ENCODE results near the gene GAPT.
A peak's percentile ranks its signal among the peaks of the same experiment; 100 is the strongest.

Gene GAPT

GRCh38 chr5:58491216-58491892 is at the start of gene GAPT:
TSS of gene GAPT (plus strand) at chr5:58491435. CDS start at chr5:58494537, 3,102 bp downstream.
- no peak for DNase-seq

GRCh38 chr5:58444805-58445204 is 46.4 kb upstream of the GAPT start:
- DNase-seq = no peak

- DNase-seq = no peak
Observed at GRCh38 chr5:58446024-58446423, 45.2 kb upstream of the GAPT start.

DNA sequence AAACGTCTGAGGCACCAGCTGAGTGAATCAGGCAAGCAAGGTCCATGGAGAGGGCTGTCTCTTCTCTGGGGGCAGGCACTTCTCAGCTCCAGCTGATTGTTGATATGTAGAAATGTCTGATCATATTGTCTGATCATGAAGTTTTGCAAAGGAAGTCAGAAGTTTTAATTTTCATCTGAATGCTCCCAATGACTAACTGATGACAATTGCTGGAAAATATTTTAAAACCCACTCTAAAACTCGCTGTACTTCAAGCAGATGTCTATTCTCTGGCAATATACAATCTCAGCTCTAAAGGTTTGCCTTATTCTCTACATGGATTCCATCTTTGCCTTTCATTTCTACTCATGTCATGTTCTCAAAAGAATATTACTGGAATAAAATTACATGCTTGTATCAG is 44.0 kb upstream of the GAPT start:
- DNase-seq = no peak

DNA sequence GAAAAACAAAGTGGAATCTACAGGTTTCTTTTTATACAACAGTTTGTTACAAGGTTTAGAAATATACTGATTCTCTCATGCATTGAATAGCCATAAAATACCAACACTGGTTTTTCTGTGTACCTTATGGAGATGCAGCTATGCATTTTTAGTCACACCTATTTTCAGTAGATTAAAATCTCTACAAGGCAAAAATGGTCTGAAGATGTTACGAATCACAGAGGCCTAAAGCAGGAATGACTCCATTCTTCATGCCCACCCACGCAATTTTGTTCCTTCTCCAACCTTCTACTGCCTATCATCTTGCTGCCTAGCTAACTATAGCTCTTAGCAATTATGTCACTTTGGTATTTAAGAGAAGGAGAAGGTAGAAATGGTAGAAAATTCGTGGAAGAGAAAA is 41.2 kb upstream of the GAPT start:
- DNase-seq = no peak

GRCh38 chr5:58450811-58451629 is 40.2 kb upstream of the GAPT start:
- DNase-seq = no peak

GRCh38 chr5:58451732-58452565 is 39.3 kb upstream of the GAPT start:
- no peak for DNase-seq

DNA sequence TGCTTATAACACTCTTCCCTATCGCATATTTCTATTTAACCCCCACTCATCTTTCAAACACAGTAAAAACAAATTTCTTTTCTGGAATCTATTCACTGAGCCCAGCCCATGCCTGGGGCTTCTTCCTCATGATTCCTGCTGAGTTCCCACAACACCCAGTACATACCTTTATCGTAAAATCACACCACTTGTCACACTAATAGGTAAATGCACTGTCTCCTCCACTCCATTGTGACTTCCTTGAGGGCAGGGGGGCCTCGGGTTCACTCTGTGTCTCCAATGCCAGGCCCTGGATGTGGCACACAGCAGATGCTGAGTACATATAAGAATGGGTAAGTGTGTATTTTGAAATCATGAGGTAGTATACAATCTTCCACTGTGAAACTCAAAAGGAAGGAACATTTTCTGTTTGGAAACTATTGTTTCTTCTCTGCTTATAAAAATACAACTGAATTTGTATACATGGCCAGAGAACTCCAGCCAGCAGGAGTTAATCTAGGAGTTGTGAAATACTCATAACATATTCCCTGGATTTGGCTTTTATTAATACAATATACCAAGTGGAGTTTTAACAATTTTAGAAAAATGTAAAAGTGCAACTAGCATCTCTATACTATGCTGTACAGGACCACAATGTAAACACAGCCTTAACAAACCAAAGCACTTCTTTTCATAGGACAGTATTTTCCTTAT is 38.5 kb upstream of the GAPT start:
- DNase-seq = no peak

DNA sequence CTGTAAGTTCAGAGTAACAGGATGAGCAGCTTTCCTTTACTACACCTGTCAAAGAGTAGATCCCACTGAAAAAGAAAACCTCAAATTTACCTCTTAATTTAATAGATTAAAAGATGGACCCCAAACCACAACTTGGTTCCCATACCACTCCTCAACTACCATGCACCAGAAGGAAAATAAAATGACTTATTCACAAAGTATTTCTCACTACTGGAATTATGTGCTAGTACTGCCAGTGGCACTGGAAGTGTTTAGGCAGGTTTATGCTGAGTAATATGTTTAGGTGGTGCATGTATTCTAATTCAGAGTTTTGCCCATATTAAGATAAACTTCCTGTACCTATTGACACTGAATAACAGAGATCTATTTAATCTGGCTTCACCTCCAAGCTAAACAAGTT is 37.9 kb upstream of the GAPT start:
- DNase-seq = no peak

DNA sequence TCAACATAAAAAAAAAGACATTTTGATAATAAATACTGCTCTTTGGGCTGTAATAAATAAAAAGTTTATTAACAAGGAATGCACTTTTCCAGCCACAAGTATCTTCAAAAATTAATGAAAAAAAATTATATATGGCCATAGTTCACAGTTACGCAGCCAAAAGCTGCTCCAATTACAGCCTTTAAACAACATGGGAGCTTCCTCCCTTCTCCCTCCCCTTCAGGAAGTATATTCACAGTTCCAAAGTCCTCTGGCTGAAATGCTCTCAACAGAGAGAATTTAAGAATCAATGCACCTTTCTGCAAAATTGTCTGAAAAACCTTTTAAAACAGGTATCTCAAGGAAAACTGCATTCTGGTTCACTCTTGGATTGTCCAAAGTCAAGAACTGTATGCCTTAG is 37.2 kb upstream of the GAPT start:
- DNase-seq = no peak

DNA sequence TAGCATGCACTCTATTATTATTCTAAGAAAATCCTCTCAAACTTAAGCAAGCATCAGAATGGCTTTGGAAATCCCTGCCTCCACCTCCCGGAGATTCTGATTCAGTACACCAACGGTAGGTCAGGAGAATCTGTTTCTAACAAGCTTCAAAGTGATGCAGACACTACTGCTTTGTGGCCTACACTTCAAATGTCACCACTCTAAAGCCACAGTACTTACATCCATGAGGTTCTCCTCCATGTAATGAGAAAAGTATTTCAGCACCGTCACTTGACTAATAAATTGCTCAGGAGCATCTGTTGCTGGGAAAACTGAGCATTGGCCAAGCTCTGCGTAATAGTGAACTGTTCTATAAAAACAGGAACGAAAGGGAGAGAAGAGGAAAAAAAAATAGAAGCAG is 36.2 kb upstream of the GAPT start:
- no peak for DNase-seq

DNA sequence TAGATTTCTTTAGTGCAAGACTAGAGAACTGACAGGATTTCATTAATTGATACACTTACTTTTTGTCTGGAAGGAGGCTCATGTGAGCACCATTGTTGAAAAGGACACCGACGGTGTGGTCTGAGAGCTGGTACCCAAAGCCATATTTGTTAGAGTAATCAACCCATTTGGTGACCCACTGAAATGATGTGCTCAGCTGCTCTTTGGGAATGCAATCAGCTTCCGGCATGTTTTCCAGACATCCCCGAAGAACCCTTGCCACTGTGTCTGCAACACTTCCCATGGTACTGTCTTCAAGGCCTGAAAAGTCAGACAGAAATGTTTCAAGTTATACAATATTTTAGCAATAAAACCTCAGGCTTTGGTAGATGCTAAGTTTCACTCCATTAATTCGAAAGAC is 35.8 kb upstream of the GAPT start:
- no peak for DNase-seq

GRCh38 chr5:58456026-58456425 is 35.2 kb upstream of the GAPT start:
- no peak for DNase-seq

GRCh38 chr5:58456486-58456885 is 34.7 kb upstream of the GAPT start:
- DNase-seq = no peak

- DNase-seq = no peak
Observed at GRCh38 chr5:58457050-58457449, 34.2 kb upstream of the GAPT start.

GRCh38 chr5:58458141-58458742 is 33.0 kb upstream of the GAPT start:
- no peak for DNase-seq

DNA sequence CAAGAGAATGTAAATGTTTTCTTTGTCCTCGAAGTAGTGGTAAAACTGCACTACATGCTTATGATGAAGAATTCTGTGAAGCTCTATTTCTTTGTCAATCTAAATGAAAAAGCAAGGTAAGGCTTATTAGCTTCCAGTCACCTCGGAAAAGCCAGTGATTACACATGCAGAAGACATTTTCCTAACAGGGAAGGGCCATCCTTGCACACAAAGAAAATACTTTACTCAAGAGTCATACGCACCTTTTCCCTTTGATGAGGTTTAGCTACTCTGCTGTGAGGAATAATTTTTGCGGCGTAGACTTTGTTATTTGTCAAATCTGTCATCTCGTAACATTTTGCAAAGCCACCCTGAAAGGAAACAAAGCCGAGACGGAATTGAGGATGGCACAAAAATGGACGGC is 32.5 kb upstream of the GAPT start:
- DNase-seq = no peak

- no peak for DNase-seq
Observed at GRCh38 chr5:58459146-58460001, 31.9 kb upstream of the GAPT start.

DNA sequence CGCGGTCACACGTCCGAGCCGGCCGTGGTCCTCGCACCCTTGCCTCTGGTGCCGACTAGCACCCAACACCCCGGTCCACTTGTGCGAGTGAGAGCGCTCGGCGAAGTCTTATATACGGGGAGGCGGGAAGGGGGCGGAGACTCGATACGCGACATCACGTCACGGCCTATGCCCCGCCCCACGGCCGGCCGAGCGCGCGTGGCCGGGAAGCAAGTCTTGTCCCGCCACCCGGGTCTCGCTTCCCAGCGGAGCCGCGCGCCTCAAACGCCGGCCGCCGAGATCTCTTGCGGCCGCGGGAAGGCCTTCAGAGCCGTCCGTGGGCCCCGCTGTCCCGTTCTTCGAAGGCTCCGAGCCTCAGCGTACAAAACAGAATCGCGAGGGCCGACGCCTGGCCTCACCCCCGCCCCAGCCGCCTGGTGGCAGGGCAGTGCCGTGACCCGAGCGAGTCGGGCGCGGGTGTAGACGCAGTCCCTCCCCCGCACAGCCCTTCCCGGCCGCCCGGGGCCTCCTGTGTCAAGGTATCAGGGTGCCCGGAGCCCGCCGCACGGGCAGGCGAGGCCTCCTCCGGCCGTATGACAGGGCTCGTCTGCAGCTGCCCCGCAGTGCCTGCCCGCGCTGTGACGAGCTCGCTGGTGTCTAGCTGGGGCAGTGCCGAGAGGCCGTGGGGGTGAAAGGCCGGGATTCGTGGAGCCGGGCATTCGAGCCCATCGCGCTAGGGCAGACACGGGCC is 31.1 kb upstream of the GAPT start, which contains the start of gene PLK2:
Gene PLK2 (minus strand): TSS at position 85 of the 730 bp plus-strand sequence. CDS start 127 bp downstream, outside the sequence.
- DNase-seq = peak; percentile 65 to 86

DNA sequence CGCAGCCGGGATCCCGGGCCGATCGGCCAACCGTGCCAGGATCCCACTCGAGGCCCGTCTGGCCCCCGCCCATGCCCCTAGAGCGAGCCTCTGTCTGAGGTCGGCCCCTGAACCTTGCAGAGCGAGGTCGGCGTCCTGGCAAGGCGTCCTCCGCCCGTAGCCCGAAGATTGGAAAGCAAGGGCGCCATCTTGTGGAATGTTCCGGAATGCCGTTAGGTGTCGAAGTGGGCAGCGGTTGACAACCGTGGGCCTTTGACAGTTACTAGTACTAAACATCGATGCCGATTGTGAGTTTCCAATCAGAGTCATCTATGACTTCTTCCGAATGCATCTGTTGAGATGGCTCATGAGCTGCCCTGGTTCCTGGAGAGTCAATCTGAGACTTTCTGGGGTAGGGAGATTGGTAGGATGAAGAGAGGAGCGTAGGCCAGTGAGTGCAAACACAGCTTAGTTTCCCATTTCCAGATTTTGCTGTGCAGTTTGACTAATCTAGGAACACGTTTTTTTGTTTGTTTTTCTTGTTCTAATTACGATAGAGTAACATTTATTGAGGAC is 30.4 kb upstream of the GAPT start:
- peak; percentile 74 to 87 for DNase-seq
